A549 (cell line): ENCODE data around the gene SKP1.
A peak's percentile ranks its signal among the peaks of the same experiment; 100 is the strongest.

Source experiments
- CTCF ChIP-seq: fragments of >200 bp; sonication (Bioruptor Twin); formaldehyde crosslinking; IDR thresholded peaks from 3 replicates; pipeline ENCODE4 v1.5.1; 2016
- POLR2A ChIP-seq: IDR thresholded peaks from 2 replicates; pipeline ENCODE4 v1.6.1; 2012; ENCODE audit warnings: mild to moderate bottlenecking, low read length

DNA sequence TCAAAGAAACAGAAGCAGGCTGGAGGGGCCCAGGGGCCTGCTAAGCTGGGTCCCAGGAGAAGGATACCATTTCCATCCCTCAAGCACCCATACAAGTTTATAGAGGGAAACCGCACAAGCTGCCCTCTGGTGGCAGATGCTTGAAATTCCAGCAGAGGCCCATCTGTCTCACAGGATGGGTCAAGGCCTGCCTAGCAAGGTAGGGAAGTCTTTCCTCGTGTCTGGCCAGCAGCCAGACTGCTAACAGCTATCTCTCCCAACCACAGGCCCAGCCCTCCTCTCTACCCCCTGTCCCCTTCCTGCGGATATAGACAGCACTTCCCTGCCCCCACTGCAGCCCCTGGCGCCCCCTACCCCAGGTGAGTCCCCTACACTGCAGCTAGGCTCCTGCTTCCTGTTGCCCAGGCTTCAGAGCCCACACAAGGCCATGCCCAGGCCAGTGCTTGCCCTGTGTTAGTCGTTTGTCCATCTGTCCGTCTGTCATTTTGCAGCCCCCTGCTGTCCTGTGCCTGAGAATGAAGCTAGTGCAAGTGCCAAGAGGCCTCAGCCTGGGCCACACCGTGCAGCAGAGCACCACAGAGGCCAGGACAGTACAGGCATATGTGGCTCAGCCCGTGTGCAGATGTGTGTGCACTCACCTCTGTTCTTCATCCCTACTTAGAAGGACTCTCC is 36.1 kb downstream of the SKP1 start:
- TF ChIP-seq CTCF (peak; percentile 81), POLR2A (no peak)
